NCI-H1436 (cell line): Measurements from ENCODE around the gene TMPRSS11E.
"Not testable (repeated sequence)": the region's sequence is repeated elsewhere in the genome, so short reads cannot be mapped to it uniquely, and the experiment has no call there.

ENCODE experiments used
- DNase-seq: peaks from one replicate; lab custom pipeline; 2025; lab: John Stamatoyannopoulos, UW

TMPRSS11E gene, protein sequence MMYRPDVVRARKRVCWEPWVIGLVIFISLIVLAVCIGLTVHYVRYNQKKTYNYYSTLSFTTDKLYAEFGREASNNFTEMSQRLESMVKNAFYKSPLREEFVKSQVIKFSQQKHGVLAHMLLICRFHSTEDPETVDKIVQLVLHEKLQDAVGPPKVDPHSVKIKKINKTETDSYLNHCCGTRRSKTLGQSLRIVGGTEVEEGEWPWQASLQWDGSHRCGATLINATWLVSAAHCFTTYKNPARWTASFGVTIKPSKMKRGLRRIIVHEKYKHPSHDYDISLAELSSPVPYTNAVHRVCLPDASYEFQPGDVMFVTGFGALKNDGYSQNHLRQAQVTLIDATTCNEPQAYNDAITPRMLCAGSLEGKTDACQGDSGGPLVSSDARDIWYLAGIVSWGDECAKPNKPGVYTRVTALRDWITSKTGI

DNA sequence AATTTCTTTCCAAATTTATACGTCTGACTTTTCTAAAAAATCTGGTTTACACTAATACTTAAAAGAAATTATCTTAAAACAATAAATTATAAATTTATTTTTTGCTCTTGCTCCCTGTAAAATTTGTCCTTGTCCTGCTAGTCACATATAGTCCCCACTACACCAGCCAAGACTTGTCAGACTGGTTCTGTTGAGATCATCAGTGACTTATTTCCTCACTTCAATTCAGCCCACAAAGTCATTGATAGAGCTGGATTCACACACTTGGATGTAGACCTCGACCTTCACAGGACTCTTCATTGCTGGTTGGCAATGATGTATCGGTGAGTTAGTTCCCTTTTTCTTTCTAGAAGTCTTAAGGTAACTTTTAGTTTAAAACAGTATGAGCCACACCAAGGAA lies at the start of gene TMPRSS11E:
Gene TMPRSS11E, plus strand, starts transcription at position 263 of the 400 bp plus-strand sequence. Its CDS starts 50 bp downstream, at position 313.
- DNase-seq = no peak

GRCh38 chr4:68399306-68399705 lies 48.0 kb upstream of the TMPRSS11E start:
- DNase-seq = no peak

GRCh38 chr4:68401231-68401630 lies 46.0 kb upstream of the TMPRSS11E start:
- no peak for DNase-seq

- DNase-seq = no peak
These were observed 43.1 kb upstream of the TMPRSS11E start for GRCh38 chr4:68404153-68404552.

DNA sequence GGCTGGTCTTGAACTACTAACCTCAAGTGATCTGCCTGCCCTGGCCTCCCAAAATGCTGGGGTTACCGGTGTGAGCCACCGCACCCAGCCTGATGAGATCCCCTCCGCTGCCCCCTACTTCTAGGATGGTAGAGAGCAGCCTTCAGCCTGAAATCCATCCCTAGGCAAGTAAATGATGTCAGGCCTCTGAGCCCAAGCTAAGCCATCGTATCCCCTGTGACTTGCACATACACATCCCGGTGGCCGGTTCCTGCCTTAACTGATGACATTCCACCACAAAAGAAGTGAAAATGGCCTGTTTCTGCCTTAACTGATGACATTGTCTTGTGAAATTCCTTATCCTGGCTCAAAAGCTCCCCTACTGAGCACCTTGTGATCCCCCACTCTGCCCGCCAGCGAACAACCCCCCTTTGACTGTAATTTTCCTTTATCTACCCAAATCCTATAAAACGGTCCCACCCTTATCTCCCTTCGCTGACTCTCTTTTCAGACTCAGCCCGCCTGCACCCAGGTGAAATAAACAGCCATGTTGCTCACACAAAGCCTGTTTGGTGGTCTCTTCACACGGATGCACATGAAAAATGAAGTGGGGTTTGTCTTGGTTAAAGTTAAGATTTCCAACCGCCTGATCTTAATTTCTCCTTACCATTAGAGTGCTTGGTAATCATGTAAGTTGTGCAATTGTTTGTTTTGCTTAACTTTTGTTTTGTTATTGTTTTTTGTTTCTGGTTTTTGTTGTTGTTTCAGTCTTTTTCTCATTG lies 41.4 kb upstream of the TMPRSS11E start:
- DNase-seq = not testable (repeated sequence)

DNA sequence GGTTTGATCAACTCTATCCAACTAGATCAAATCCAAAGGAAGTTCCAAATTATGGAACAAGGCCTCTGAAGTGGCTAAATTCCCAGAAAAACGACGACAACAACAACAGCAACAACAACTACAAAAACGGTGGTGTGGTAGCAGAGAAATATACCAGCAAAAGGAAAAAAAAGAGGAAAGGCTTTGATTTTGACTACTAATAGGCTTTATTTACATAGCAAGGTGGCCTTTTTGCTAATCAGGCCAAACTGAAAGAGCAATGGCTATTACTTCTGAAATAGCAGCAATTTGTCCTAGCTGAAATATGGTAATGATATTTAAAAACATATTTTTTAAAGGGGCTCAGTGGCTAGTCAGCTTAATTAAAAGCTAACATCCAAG lies 40.8 kb upstream of the TMPRSS11E start:
- no peak for DNase-seq

- not testable (repeated sequence) for DNase-seq
These were observed 40.0 kb upstream of the TMPRSS11E start for GRCh38 chr4:68407015-68407867.

DNA sequence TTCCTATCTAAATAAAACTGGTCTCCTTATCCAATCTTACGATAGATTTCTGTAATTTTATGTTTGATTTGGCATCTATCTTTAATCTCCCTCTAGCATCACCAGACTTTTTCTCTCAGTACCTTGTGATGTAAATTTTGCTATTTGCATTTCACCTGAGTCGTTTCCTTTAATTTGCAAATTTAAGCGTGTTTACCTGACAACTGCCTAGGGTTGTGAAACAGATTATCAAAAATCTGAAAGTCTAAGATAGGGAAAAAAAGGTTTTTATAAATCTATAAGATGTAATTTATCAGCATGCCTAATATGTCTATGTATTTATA lies 39.4 kb upstream of the TMPRSS11E start:
- no peak for DNase-seq

- no peak for DNase-seq
These were observed 37.1 kb upstream of the TMPRSS11E start for GRCh38 chr4:68410149-68410548.

DNA sequence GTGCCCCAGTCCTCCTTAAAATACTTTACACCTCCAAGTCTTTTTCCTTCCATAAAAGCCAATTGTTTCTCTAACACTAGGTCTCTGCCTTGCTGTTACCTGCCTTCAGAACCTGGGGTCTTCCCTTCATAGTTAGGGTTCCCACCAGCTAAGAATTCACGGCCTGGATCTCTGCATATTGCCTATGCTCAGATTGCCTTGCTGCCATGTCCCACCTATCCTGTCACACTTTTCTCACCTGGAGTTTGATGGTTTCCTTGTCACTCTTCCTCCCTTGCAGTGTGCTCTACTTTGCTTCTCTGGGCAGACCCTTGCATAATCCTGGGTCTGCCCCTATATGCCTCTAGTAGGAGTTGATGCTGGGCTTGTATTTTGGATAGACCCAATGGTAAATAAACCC lies 36.6 kb upstream of the TMPRSS11E start:
- DNase-seq = no peak

- not testable (repeated sequence) for DNase-seq
These were observed 35.2 kb upstream of the TMPRSS11E start for GRCh38 chr4:68412031-68412430.

GRCh38 chr4:68416591-68416990 lies 30.7 kb upstream of the TMPRSS11E start:
- no peak for DNase-seq

DNA sequence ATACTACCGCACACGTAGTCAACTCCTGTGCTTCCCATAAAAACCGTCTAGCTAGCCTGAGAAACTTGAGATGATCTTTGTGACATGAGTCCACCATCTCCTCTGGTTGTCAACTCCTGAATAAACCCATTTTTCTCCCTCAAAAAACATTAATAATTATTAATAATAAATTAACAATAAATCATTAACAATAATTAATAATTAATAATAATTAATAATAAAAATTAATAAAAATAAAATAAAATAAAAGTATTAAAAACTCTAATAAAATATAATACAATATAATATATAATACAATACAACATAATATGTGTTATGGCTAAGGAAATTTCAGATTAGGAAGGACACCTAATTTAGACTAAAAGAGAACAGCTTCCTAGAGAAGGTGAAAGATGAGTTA lies 20.7 kb upstream of the TMPRSS11E start:
- no peak for DNase-seq

- no peak for DNase-seq
These were observed 16.9 kb upstream of the TMPRSS11E start for GRCh38 chr4:68430337-68430736.

DNA sequence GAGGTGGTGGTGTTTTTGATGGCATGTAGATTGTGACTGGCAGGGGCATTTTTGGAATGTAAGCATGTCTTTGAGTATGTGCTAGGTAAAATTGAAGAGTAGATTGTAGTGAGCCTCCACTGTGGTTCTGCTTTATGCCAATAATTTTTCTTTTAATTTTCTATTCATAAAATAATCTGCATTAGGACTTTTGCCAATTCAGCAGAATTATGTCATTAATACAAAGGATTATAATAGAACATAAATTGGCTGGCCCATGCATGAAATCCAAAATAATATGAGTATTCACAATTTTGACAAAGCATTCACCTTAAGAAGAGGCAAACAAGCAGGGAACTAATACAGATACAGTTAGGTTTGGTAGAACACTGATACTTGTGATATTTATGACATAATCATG lies 14.9 kb upstream of the TMPRSS11E start:
- no peak for DNase-seq

DNA sequence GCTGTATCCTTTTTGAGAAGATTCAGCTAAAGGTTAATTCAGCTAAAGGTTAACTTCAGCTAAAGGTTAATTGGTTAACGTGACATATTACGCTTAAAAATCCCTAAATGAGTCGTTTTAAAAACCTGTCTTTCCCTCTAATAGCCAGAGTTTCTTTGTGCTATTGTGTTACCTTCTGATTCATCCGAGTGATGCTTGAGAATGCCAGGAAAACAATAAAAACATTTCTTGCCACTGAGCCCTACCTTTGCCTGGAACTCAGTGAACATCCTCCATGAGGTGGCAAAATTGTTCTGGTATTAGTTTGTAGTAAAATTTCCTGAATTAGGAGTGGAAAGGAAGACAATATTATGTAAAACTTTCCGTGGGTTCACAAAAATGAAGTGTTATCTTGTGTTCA lies 13.7 kb upstream of the TMPRSS11E start:
- no peak for DNase-seq

GRCh38 chr4:68434277-68434676 lies 13.0 kb upstream of the TMPRSS11E start:
- no peak for DNase-seq

DNA sequence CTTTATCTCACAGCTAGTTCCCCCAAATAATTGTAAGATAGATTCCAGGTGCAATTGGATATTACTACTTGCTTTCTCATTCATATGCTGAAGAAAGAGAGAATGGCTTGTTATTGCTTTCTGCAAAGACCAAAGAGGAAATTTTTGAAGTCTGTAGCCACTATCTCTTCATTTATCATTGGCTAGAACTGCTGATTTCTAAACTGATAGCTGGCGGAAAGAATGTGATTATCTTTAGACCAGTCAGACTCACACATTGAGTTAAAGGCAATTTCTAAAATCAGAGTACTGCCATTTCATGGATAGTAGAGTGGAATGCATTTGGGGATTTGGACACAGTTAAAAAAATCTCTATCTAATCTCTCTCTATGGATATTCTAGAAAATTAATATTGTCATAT lies 12.4 kb upstream of the TMPRSS11E start:
- no peak for DNase-seq

GRCh38 chr4:68445111-68445510 lies 2.2 kb upstream of the TMPRSS11E start:
- DNase-seq = no peak

GRCh38 chr4:68451246-68452211 lies 4.3 kb downstream of the TMPRSS11E start:
- no peak for DNase-seq

- DNase-seq = no peak
These were observed 12.8 kb downstream of the TMPRSS11E start for GRCh38 chr4:68460085-68460484.
